Activated CD4-positive, alpha-beta T cell treated with anti-CD3 and anti-CD28 coated beads, Interleukin-2, Interleukin-4, amounts not matched to agents 100 ng/mL and 50 ng/mL, durations not matched to agents 16 hours and 8 hours (primary cell): ENCODE measurements around the gene THSD7A.

Experiments
- DNase-seq: peaks from one replicate; pipeline ENCODE4 v3.0.0-alpha.2; 2020; ENCODE audit warnings: low spot score

The THSD7A gene, protein sequence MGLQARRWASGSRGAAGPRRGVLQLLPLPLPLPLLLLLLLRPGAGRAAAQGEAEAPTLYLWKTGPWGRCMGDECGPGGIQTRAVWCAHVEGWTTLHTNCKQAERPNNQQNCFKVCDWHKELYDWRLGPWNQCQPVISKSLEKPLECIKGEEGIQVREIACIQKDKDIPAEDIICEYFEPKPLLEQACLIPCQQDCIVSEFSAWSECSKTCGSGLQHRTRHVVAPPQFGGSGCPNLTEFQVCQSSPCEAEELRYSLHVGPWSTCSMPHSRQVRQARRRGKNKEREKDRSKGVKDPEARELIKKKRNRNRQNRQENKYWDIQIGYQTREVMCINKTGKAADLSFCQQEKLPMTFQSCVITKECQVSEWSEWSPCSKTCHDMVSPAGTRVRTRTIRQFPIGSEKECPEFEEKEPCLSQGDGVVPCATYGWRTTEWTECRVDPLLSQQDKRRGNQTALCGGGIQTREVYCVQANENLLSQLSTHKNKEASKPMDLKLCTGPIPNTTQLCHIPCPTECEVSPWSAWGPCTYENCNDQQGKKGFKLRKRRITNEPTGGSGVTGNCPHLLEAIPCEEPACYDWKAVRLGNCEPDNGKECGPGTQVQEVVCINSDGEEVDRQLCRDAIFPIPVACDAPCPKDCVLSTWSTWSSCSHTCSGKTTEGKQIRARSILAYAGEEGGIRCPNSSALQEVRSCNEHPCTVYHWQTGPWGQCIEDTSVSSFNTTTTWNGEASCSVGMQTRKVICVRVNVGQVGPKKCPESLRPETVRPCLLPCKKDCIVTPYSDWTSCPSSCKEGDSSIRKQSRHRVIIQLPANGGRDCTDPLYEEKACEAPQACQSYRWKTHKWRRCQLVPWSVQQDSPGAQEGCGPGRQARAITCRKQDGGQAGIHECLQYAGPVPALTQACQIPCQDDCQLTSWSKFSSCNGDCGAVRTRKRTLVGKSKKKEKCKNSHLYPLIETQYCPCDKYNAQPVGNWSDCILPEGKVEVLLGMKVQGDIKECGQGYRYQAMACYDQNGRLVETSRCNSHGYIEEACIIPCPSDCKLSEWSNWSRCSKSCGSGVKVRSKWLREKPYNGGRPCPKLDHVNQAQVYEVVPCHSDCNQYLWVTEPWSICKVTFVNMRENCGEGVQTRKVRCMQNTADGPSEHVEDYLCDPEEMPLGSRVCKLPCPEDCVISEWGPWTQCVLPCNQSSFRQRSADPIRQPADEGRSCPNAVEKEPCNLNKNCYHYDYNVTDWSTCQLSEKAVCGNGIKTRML (N-terminal part only)

DNA sequence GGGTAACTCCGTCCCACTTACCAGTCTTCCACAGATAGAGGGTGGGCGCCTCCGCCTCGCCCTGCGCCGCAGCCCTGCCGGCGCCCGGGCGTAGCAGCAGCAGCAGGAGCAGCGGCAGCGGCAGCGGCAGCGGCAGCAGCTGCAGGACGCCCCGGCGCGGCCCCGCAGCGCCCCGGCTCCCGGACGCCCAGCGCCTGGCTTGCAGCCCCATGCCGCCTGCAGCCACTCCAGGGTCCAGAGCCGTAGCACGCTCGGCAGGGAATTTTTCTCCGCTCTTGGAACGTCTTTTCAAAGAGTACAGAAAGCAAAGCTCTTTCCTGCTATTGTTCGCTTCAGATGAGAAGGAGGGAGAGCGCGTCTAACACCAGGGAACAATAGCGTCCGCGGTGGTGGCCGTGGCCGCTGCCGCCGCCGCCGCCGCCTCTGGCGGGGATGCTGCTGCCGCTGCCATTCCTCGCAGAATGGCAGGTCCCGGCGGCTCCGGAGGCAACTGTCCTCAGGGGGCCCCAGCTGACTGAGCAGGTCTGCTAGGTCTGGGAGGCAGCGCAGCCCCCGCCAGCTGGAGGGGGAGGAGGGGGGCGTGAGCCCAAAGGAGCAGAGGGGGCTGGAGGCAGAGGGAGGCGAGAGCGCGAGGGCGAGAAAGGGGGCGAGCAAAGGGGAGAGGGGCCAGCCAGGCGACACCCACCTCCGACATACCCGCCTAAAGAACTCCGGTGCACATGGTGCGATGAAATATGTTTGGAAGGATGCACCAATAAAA lies at the start of gene THSD7A:
TSS of gene THSD7A (minus strand) at position 463 of the 760 bp plus-strand sequence. CDS start at position 211, 252 bp downstream.
- no peak for DNase-seq

DNA sequence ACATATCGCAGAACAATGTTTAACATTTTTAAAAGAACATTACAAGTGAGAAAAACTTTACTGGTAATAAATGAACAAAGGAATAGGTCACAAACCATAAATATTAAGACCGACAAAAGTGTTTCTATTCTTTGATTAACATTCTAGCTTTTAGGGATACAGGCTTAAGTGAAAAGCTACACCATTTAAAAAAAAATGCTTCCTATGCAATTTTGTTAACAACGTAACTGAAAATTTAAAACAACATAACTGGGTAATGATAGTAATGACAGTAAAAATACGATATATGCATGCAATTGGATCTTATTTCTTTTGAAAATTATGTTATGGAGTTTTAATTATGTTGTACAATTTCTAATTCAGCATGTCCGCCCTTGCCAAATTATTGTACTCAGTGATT lies 49.7 kb upstream of the THSD7A start:
- no peak for DNase-seq

DNA sequence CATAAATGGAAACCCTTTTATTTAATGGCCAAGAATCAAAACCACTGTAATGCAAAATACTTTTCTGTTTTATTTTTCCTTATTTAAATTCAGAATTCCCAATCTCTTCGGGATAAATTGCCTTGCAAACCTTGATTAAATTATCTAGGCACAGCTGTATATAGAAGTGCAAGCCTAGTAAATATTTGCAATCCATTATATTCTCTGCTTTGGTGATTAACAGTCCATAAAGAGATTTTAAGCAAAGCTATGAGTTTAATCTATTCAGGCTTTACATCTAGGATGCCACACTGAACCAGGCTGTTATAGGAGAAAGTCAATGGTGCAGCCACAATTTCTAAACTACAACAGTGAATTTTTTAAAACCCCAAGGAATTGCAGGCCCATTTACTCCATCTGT lies 43.6 kb upstream of the THSD7A start:
- DNase-seq, result no peak

DNA sequence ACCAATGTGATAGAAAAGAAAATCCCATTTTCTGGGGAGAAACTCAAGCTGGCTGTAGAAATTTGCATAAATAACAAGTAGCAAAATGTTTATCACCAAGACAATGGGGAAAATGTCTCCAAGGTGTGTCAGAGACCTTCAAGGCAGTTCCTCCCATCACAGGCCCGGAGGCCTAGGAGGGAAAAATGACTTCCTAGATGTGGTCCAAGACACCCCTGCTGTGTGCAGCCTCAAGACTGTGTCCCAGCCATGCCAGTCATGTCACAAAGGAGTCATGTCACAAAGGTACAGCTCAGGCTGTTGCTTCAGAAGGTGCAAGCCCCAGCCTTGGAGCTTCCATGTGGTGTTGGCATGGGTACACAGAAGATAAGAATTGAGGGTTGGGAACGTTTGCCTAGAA lies 33.7 kb upstream of the THSD7A start:
- DNase-seq, result no peak

DNA sequence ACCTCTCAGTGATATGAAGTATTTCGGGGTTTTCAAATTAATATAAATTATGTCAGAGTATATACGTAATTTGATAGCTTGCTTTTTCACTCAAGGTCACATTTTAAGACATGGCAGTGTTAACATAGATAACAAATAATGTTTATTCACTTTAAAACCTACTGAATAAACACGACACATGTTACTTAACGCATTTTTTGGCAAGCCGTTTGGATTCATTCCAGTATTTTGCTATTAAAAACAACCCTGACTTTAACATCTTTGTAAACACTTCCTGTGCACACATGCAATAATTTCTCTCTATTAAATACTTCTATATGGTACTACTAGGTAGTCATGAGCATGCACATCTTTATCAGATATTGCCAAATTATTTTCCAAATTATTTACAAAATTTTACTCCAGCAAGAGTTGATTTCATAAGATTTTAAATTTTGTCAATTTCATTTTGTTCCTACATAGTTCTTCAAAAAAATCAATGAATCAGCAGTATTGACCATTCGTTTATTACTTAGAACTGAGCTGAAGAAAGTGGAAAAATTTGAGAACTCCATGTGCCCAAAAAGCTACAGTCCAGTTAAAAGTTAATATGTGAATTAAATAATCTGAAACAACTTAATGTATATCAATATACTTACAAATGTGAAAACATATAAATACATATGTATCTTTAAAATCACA lies 26.8 kb upstream of the THSD7A start:
- no peak for DNase-seq

DNA sequence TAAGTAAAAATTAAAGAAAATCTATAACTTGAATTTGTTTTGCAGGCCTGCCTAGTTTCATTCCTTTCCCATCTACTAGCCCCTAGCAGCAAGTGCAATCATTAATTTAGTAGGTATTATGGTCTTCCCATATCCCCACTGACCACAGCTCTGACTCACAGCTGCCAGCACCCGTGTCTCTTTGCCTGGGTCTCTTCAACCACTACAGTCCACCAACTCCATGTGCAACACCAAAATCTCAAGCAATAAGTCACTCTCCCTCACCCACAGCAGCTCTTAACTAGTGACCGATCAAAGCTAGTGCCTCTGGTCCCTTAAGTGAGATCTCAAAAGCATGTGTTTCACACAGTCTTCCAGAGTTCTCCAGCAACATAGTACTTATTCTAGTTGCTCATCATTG lies 26.0 kb upstream of the THSD7A start:
- DNase-seq, result no peak

DNA sequence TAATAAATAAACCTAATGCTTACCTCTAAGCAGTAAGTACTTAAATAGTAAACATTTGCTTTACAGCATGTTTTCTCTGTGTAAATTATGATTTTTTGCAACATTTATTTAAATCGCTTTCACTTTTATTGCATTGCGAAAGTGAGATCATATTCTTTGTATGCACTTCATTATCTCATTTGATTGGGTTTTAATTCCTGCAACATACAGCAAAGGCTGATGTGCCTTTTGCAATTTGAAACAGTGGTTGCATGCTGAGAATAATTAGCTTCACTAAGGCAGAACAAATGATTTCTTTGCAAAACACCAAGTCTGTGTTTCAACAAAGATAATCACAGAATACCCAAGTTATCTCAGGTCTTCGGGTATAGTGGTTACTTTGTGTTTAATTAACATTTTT lies 16.3 kb upstream of the THSD7A start:
- no peak for DNase-seq

DNA sequence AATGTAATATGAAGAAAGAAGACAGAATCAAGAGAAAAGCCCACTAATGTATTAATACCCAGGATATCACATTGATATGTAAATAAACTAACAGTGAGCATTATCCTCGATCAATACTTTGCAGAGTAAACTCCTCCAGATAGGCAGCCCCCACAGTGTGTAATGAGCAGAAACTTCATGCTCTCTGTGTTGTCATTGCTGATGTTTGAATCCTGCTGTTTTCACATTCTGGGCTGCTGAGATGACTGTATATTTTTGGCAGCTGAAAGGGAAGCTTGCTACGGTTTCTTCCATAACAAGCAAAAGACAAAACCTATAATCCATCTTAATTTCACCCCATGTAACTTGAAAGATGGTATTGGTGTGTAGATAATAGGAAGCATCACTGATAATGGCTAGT lies 15.3 kb upstream of the THSD7A start:
- no peak for DNase-seq

DNA sequence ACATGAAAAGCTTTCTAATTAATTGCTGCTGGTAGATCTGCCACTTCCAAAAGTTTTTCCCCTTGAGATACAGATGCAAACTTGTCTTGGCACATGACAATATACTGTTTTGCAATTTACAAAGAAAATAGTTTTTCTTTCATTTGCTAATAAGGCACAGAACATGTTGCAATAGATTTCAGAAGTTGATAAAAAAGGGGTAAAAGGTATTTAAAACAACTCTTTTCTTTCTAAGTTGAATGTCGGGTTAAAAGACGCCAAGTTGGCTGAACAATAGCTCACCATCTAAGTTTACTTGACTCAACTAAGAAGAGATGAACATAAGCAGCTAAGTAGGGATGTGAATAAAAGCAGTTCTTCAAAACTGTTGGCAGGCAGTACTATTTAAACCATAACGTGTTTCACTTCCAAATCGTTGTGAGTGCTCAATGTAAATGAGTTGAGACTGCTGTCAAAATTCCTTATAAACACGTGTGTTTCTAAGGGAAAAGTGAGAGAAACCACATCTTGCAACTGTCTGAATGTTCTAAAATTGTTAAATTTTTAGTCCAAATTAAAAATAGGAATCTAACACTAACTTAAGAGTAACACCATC lies 14.5 kb upstream of the THSD7A start:
- DNase-seq, result no peak

DNA sequence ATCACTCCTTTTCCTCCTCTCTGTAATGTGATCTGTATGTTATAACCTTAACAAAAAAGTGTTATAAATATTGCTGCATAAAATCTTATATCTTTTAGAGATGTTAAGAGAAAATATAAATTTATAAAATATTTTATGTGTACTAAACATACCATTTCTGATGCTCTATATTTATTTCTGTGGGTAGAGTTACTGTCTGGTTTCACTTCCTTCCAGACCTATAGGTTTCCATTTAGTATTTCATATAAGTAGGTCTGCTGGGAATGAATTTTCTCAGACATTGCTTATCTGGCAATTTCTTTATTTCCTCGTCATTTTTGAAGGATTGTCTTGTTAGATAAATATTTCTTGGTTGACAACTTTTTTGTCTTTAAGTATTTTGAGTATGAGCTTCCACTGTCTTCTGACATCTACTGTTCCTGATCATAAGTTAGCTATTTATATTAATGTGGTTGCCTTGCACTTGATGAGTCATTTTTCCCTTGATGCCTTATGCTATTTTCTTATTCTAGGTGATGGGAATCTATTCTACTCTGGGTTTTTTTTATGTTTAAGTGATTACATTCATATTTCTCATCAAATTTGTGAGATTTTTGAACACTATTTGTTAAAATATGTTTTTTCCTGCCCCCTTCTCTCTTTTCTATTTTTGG lies 11.2 kb upstream of the THSD7A start:
- DNase-seq, result no peak

DNA sequence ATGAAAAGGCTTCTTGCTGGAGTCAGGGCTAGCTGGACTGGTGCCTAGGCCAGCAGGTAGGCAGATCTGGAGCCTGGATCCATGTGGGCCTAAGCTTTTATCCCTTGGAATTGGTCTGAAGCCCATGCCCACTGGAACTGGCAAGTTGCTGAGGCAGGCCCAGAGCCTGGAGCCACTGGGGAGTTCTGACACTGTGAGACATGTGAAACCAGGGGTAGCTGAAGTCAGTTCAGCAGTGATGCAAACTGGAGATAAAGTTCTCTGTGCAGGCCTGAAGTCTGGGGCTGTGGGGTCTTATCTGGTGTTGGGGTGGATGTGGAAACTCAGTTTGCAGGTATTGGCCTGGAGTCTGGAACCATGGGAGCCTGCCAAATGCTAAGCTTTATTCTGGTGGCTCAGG lies 9.7 kb upstream of the THSD7A start:
- no peak for DNase-seq

DNA sequence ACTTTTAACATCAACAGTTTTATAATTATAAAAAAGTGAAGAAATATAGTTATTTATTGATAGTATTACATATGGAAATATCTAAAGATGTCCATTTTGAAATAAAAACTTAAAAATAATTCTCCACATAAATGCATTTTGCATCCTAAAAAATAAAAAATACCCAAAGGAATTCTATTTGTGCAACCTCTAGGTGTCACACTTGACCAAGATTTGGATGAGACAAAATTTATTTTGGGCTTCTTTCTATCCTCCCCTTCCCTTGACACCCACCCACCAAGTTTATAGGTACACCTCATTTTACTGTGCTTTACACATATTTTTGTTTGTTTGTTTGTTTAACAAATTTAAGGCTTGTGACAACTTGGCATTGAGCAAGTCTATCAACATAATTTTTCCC lies 3.3 kb upstream of the THSD7A start:
- DNase-seq, result no peak

DNA sequence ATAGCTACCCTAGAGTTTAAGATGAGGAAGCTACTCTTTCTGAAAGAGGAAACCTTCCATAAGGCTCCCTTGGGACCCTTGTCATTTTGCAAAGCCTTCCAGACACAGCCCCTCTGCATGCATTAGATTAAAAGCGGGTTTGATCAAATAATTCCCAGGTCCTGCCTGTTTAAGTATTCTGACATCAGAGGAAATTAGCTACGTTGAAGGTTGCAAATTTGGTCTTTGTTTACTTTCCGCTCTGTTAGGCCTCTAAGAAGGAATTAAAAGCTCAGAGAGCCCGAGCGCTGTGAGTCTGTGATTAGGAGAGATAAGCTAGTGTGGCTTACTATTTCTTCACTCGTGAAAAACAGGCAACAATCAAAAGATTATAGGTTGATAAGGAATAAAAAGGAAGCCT lies 1.4 kb upstream of the THSD7A start:
- no peak for DNase-seq

DNA sequence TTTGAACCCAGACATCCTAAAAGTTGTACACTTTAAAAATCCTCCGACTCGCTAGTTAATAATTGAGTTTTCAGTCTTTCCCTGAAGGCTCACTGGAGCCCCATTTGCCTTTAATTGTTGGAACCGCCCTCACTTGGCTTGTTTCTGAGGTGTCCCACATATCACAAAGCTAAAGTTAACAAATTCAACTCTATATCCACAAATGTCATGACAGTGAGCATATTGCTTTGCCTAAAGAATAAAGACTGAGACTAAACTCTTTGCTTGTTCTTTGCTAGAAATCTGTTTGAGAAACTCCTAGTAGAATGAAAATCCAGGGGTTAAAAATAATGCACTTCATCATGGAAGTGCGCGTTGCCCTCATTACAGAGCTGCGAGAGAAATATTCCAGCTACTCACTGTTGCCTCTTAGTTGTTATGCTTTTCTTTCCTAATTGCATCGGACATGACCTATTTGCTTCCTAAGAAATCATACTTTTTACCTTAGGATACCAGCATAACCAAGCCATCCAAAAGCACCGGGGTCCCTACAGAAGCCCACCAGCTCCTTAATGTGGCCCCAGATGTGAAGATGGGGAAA lies 752 bp downstream of the THSD7A start:
- no peak for DNase-seq

DNA sequence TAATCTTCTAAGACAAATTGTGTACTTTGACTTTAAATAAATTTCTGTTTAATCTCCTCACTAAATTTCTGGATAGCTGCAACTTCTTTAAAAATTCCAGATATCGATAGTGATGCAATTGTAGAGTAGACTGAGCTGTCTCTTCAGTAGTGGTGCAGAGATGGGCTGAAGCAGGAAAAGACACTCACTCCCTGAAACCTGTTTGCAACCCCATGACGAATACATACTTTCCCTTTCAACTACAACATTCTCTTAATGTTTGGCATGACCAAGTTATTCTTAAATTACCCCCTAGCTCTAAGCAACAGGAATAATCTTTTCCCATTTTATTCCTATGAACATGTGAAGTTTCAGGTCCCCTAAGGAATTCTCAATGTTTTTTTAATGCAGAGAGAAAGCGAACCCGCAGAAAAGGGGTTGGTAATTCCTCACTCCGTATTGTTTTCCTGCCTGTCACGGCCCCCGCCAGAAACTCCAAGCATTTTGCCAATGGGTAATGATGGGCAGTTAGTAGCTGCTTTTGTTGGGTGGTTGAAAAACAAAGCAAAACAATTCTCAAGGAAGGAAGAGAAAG lies 1.3 kb downstream of the THSD7A start:
- no peak for DNase-seq

DNA sequence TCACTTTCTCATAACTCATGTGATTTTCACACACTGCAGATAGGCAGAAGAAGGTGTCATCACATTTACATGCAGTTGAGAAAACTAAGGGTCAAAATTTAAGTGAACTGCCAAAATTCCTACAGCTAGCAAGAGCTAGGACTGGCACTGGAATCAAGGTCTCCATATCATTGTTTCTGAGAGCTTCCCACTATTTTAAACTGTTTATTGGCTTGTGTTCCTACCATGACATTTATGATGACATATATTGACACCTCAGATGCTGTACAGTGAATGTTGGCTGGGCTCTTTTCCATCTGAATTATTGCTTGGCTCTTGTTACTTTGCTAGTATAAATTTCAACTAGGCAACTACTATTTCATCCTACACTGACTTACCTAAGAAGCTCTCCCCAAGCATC lies 2.0 kb downstream of the THSD7A start:
- no peak for DNase-seq

DNA sequence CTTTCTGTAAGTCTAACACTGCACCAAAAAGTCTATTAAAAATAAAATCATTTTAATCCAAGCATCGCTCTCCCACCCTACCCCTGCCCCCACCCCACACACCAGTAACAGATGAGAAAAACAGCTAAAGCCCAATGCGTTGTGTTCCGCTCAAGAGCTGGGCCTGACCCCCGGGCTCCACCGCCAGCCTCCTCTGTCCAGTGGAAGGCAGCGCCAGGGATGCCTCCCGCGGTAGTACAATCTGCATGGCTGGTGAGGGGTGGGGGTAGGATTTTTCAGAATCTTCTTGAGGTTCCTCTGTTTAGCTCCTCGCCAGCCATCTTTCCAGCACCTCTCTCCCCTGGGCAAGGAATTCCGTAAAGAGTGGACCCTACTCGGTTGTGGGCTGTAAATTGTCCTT lies 12.1 kb downstream of the THSD7A start:
- no peak for DNase-seq

DNA sequence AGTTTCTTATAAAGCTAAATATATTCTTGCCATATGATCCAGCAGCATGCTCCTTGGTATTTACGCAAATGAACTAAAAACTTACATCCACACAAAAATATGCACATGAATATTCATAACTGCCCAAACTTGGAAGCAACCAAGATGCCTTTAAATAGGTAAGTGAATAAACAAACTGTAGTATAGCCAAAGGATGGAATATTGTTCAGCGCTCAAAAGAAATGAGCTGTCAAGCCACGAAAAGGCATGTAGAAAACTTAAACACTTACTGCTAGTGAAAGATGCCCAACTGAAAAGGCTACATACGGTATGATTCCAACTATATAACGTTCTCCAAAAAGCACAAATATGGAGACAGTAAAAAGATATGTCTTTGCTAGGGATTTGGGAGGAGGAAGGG lies 12.7 kb downstream of the THSD7A start:
- DNase-seq, result no peak

DNA sequence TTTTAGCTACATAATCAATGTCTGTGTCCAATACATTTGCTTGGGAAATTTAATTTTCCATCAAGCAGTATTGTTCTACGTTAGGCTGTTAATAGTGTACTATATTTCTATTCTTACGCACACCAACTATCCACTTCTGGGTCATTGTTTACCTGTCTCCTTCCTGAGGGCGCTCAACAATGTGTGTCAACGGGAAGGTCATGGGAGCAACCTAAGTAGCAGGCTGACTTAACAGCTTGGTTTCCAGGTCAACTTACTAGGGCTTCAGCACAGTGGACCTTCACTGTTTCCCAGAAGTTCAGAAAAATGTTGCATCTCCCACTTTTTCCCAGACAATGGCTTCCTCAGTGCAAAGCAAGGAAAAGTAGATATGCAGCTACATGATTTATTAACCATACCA lies 13.7 kb downstream of the THSD7A start:
- no peak for DNase-seq
